Karpas-422 (cell line): ENCODE results near the gene SCN1B. TPM values are rescaled to one million over a fixed set of nuclear protein-coding genes. Genes with fewer than 3 reads are reported as not detected.

Experiments used
- DNase-seq: peaks from one replicate; pipeline ENCODE4 v3.0.0-alpha.2; 2015
- H2AFZ ChIP-seq: fragments of 200-600 bp; sonication (generic); 2 replicates; pipeline ENCODE4 v1.6.1; 2014; ENCODE audit warnings: antibody characterized with exemption, low read length, mixed read lengths
- H3K27ac ChIP-seq: fragments of 200-600 bp; sonication (generic); 2 replicates; pipeline ENCODE4 v1.5.1; 2014; ENCODE audit warnings: mild to moderate bottlenecking, low read length, moderate library complexity
- H3K27me3 ChIP-seq: fragments of 200-600 bp; sonication (generic); 2 replicates; pipeline ENCODE4 v1.6.1; 2014; ENCODE audit warnings: low read length, mixed read lengths
- H3K36me3 ChIP-seq: fragments of 200-600 bp; sonication (generic); 2 replicates; pipeline ENCODE4 v1.6.1; 2014; ENCODE audit warnings: low read length, mixed read lengths; ENCODE audit not compliant: insufficient read depth
- H3K4me1 ChIP-seq: fragments of 200-600 bp; sonication (generic); 2 replicates; pipeline ENCODE4 v1.6.1; 2014; ENCODE audit warnings: mild to moderate bottlenecking, low read length, mixed read lengths
- H3K4me2 ChIP-seq: fragments of 200-600 bp; sonication (generic); 2 replicates; pipeline ENCODE4 v1.6.1; 2014; ENCODE audit warnings: low read length, low read depth, mild to moderate bottlenecking; ENCODE audit not compliant: poor library complexity, severe bottlenecking
- H3K4me3 ChIP-seq: fragments of 200-600 bp; sonication (generic); 2 replicates; pipeline ENCODE4 v1.5.1; 2014; ENCODE audit warnings: mild to moderate bottlenecking, antibody characterized with exemption, low read length, mixed read lengths
- H3K79me2 ChIP-seq: fragments of 200-600 bp; sonication (generic); 2 replicates; pipeline ENCODE4 v1.6.1; 2014; ENCODE audit warnings: mild to moderate bottlenecking, low read length, mixed read lengths
- H3K9ac ChIP-seq: fragments of 200-600 bp; sonication (generic); 2 replicates; pipeline ENCODE4 v1.6.0; 2014; ENCODE audit warnings: low read length
- H3K9me2 ChIP-seq: fragments of 200-600 bp; sonication (generic), shearing (Covaris generic); replicated peaks from 2 replicates; pipeline ENCODE4 v1.6.0; 2014; ENCODE audit warnings: mild to moderate bottlenecking, low read length, moderate library complexity; ENCODE audit not compliant: insufficient read depth
- H3K9me3 ChIP-seq: fragments of 300-700, 200-600 bp; sonication (generic); 2 replicates; pipeline ENCODE4 v1.6.1; 2014; ENCODE audit warnings: low read length, mixed read lengths
- H4K20me1 ChIP-seq: fragments of 200-600 bp; sonication (generic); 2 replicates; pipeline ENCODE4 v1.6.1; 2014; ENCODE audit warnings: mild to moderate bottlenecking, antibody characterized with exemption, low read length, low read depth; ENCODE audit not compliant: insufficient read depth
- total RNA-seq: library from RNA; depleted of rRNA; stranded (reverse); fragments of >200 nt; shearing (Covaris generic); gene quantifications from 2 replicates; pipeline ENCODE4 v1.2.3, GENCODE V29; 2014; ENCODE audit warnings: low replicate concordance

SCN1B gene
- total RNA-seq, 1 experiment from 2014 or later, result 0.52 TPM

GRCh38 chr19:35033067-35034004 is 3.1 kb downstream of the SCN1B start:
- Histone ChIP-seq H3K79me2 (no peaks in the 10 kb centered on the region), H3K27me3 (no peaks in the 10 kb centered on the region), H3K9ac (no peak overlapping the region), H3K27ac (no peak overlapping the region), H3K4me1 (0 out of 2 replicates have a peak, but pooled peaks cover 4% of the 10 kb centered on the region), H3K4me3 (no peak overlapping the region), H4K20me1 (no peaks in the 10 kb centered on the region), H3K9me3 (no peaks in the 10 kb centered on the region), H3K36me3 (no peaks in the 10 kb centered on the region), H3K9me2 (no peaks in the 10 kb centered on the region), H2AFZ (no peak overlapping the region), H3K4me2 (no peak overlapping the region)
- no peak for DNase-seq

GRCh38 chr19:35034005-35034502 is 3.8 kb downstream of the SCN1B start:
- 0 out of 2 replicates have a peak, but pooled peaks cover 4% of the 10 kb centered on the region for H3K4me1 ChIP-seq
- no peak overlapping the region for H3K4me3 ChIP-seq
- no peaks in the 10 kb centered on the region for H3K36me3 ChIP-seq
- no peak overlapping the region for H3K4me2 ChIP-seq
- no peaks in the 10 kb centered on the region for H3K9me2 ChIP-seq
- no peaks in the 10 kb centered on the region for H4K20me1 ChIP-seq
- H3K9me3 ChIP-seq, result no peaks in the 10 kb centered on the region
- DNase-seq, result no peak
- H2AFZ ChIP-seq, result no peak overlapping the region
- H3K27me3 ChIP-seq, result no peaks in the 10 kb centered on the region
- H3K27ac ChIP-seq, result no peak overlapping the region
- H3K79me2 ChIP-seq, result no peaks in the 10 kb centered on the region
- no peak overlapping the region for H3K9ac ChIP-seq

GRCh38 chr19:35034588-35035382 is 4.5 kb downstream of the SCN1B start:
- Histone ChIP-seq H3K9me3 (no peaks in the 10 kb centered on the region), H3K9me2 (no peaks in the 10 kb centered on the region), H4K20me1 (no peaks in the 10 kb centered on the region), H3K27me3 (no peaks in the 10 kb centered on the region), H3K4me1 (peaks cover 5% of the 10 kb centered on the region), H3K36me3 (no peaks in the 10 kb centered on the region), H2AFZ (no peak overlapping the region), H3K9ac (no peak overlapping the region), H3K4me3 (no peak overlapping the region), H3K79me2 (no peaks in the 10 kb centered on the region), H3K4me2 (no peak overlapping the region), H3K27ac (no peak overlapping the region)
- DNase-seq, result no peak

GRCh38 chr19:35037716-35038622 is 7.7 kb downstream of the SCN1B start:
- no peak overlapping the region for H3K27ac ChIP-seq
- peaks cover 6% of the 10 kb centered on the region for H3K4me1 ChIP-seq
- no peaks in the 10 kb centered on the region for H3K79me2 ChIP-seq
- no peak overlapping the region for H3K4me2 ChIP-seq
- H2AFZ ChIP-seq, result no peak overlapping the region
- H3K4me3 ChIP-seq, result no peak overlapping the region
- DNase-seq, result no peak
- no peaks in the 10 kb centered on the region for H3K36me3 ChIP-seq
- H3K9me3 ChIP-seq, result no peaks in the 10 kb centered on the region
- H4K20me1 ChIP-seq, result no peaks in the 10 kb centered on the region
- H3K27me3 ChIP-seq, result no peaks in the 10 kb centered on the region
- H3K9me2 ChIP-seq, result no peaks in the 10 kb centered on the region
- H3K9ac ChIP-seq, result no peak overlapping the region

GRCh38 chr19:35038623-35039512 is 8.6 kb downstream of the SCN1B start:
- Histone ChIP-seq H3K4me1 (peaks cover 6% of the 10 kb centered on the region), H3K27me3 (no peaks in the 10 kb centered on the region), H2AFZ (0 out of 2 replicates have a peak overlapping the region, but pooled peaks have one; percentile 36), H3K4me3 (peak overlapping the region; percentile 44; the same call in 1 of the 2 replicates), H3K9ac (peak overlapping the region; percentile 56; the same call in 1 of the 2 replicates), H3K36me3 (no peaks in the 10 kb centered on the region), H3K27ac (no peak overlapping the region), H4K20me1 (no peaks in the 10 kb centered on the region), H3K9me3 (no peaks in the 10 kb centered on the region), H3K9me2 (no peaks in the 10 kb centered on the region), H3K4me2 (peak overlapping the region; percentile 48), H3K79me2 (no peaks in the 10 kb centered on the region)
- DNase-seq, result no peak

- Histone ChIP-seq H3K4me1 (peaks cover 6% of the 10 kb centered on the region), H3K4me2 (peak overlapping the region; percentile 48), H3K9me2 (no peaks in the 10 kb centered on the region), H3K9ac (peak overlapping the region; percentile 56), H3K4me3 (peak overlapping the region; percentile 44; the same call in 1 of the 2 replicates), H3K9me3 (no peaks in the 10 kb centered on the region), H4K20me1 (no peaks in the 10 kb centered on the region), H2AFZ (0 out of 2 replicates have a peak overlapping the region, but pooled peaks have one; percentile 36), H3K27ac (no peak overlapping the region), H3K36me3 (no peaks in the 10 kb centered on the region), H3K27me3 (no peaks in the 10 kb centered on the region), H3K79me2 (no peaks in the 10 kb centered on the region)
- DNase-seq, result no peak
Measured at GRCh38 chr19:35039881-35040825, 9.9 kb downstream of the SCN1B start.
